GM19035 (cell line): ENCODE results near the gene SLC27A2.
A peak's percentile ranks its signal among the peaks of the same experiment; 100 is the strongest.
"Not testable (repeated sequence)": the region's sequence is repeated elsewhere in the genome, so short reads cannot be mapped to it uniquely, and the experiment has no call there.

ENCODE experiments used
- ATAC-seq: cut with Tn5 transposase; IDR thresholded peaks from one replicate; pipeline ENCODE4 v1.9.1; 2021; ENCODE audit not compliant: unreplicated experiment

Gene SLC27A2

GRCh38 chr15:50181969-50182218, at the start of gene SLC27A2:
SLC27A2 (plus strand) TSS chr15:50182196; CDS start chr15:50182428, 232 bp downstream.
- ATAC-seq = no peak

GRCh38 chr15:50132251-50132984, 49.6 kb upstream of the SLC27A2 start:
- not testable (repeated sequence) for ATAC-seq

- ATAC-seq = peak; percentile 70
Observed at GRCh38 chr15:50134524-50135024, 47.4 kb upstream of the SLC27A2 start.

GRCh38 chr15:50135031-50135551, 46.9 kb upstream of the SLC27A2 start:
- peak; percentile 56 for ATAC-seq

GRCh38 chr15:50137330-50137761, 44.6 kb upstream of the SLC27A2 start:
- no peak for ATAC-seq

- no peak for ATAC-seq
Observed at GRCh38 chr15:50137893-50138292, 44.1 kb upstream of the SLC27A2 start.

GRCh38 chr15:50138391-50138790, 43.6 kb upstream of the SLC27A2 start:
- ATAC-seq = no peak

GRCh38 chr15:50140098-50140497, 41.9 kb upstream of the SLC27A2 start:
- no peak for ATAC-seq

- no peak for ATAC-seq
Observed at GRCh38 chr15:50140983-50141382, 41.0 kb upstream of the SLC27A2 start.

- no peak for ATAC-seq
Observed at GRCh38 chr15:50141856-50142255, 40.1 kb upstream of the SLC27A2 start.

- ATAC-seq = no peak
Observed at GRCh38 chr15:50143255-50143860, 38.6 kb upstream of the SLC27A2 start.

GRCh38 chr15:50144341-50145120, 37.5 kb upstream of the SLC27A2 start:
- ATAC-seq = no peak

GRCh38 chr15:50145451-50145872, 36.5 kb upstream of the SLC27A2 start:
- ATAC-seq = peak; percentile 56

- no peak for ATAC-seq
Observed at GRCh38 chr15:50146632-50147031, 35.4 kb upstream of the SLC27A2 start.

GRCh38 chr15:50148362-50148963, 33.5 kb upstream of the SLC27A2 start:
- ATAC-seq = no peak

- ATAC-seq = no peak
Observed at GRCh38 chr15:50149090-50149489, 32.9 kb upstream of the SLC27A2 start.

GRCh38 chr15:50150349-50150748, 31.6 kb upstream of the SLC27A2 start:
- no peak for ATAC-seq

GRCh38 chr15:50150851-50151250, 31.1 kb upstream of the SLC27A2 start:
- no peak for ATAC-seq

- no peak for ATAC-seq
Observed at GRCh38 chr15:50151476-50151875, 30.5 kb upstream of the SLC27A2 start.

- ATAC-seq = not testable (repeated sequence)
Observed at GRCh38 chr15:50158236-50158635, 23.8 kb upstream of the SLC27A2 start.
